ENCODE data around the gene HOXA9. TPM values are rescaled to one million over a fixed set of nuclear protein-coding genes. Genes with fewer than 3 reads are reported as not detected.

HOXA9 gene
- total RNA-seq, 1 donor, result 105 TPM

DNA sequence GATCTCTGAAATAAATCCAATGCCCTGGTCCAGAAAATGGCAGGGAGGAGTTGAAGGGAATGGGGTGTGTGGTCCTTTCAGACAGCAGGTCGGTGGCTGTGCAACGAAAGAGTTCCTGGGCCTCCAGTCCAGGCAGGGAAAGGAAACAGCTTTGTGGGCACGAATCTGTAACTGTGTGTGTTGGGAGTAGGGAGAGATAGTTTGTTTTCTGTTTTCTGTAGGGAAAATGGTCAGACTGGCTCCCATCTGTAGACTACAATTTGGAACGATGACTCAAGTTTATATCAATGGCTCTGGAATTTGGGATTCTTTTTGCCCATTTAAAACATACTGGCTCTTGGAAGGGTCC, 2.6 kb upstream of the HOXA9 start:
- no peak for DNase-seq (ENCODE audit: low read depth in 2 of 3, low spot score in 2 of 3)

DNA sequence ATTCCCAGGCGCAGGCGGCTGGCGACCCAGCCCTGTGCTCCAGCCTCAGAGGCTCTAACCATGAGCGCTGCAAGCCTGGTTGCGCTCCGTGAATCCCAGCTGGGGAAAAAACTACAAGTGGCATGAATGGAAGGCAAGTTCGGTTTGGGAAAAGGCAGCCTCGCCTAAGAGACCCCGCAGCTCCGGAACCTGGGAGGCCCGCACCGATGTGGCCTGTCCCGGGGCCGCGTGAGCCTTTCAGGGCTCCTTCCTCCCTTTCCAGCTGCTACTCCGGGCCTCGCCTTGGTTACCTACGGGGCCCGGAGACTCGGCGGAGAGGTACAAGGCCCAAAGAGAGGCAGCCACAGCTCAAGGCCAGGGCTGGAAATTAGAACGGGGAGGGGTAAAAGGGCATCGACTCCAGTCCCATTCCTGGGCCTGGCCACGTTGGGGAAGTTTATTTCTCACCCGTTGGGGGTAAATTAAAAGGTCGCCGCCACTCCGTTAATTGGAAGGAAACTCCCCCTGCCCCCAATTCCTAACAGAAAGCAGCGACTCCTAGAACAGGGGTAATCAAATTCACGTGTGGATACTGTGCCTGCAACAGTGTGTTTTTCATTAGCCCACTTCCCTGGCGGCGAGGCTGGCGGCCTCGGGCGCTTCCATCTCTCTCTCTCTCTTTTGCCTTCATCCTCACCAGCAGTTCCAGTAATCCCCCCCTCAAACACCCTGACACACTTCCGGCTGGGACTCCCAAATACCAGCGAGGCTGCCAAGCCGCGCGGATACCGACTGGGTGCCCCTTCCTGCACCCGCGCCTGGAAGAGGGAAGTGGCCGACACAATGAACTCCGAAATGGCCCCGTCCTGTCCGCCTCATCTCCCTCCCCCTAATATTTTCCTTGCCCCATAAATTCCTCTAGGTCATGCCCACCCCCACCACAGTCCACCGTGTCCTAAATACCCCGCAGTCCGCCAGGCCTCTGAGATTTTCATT, 1.5 kb upstream of the HOXA9 start:
- peak in 1 of 3 donors; percentile 43 for DNase-seq (ENCODE audit: low read depth in 2 of 3, low spot score in 2 of 3)

DNA sequence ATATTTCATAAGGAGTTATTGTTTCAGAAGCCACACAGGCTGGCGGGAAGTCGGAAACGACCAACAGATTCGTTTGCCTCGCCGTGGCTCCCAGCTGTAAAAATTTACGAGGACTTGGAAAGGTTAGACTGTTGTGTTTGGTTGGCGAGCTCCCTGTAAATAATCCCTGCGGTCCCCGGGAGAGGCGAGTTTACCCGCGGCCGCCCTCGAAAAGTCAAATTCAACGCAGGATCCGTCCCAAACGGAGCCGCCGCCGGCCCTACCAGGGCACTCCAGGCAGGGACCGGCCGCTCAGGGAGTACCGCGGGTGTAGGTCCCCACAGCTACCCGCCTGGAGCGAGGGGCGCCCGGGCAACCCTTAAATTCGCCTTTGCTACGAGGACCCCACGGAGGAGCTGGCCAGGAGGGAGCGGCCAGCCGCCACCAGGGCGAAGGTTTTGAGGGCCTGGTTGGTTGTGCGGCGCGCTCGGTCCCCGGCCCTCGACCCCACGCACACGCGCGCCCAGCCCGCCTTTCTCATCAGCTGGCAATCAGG, 726 bp upstream of the HOXA9 start:
- DNase-seq (ENCODE audit: low read depth in 2 of 3, low spot score in 2 of 3), result no peak

DNA sequence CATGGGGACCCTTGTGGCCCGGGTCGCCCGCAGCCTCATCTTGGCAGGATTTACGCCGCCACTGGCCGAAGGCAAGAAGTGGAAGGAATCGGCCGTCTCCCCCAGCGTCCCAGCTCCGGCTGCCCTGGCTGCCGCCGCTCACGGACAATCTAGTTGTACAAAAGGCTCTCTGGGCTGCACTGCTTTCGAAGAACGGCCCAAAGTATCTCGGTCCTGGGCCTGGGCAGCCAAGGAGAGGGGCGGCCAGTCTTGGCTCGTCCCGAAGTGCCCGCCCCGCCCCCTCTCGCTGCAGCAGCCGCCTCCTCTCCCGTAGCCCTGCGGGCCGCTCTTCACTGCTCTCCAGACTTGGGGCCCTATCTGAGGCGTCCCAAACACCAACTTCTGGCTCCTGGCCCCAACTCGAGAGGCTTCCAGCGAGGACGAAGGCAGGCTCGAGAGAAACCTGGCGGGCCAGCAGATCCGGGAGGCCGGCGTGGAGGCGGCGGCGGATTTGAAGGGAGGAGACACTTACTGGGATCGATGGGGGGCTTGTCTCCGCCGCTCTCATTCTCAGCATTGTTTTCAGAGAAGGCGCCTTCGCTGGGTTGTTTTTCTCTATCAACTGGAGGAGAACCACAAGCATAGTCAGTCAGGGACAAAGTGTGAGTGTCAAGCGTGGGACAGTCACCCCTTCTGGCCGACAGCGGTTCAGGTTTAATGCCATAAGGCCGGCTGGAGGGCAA, 809 bp downstream of the HOXA9 start:
- DNase-seq (ENCODE audit: low read depth in 2 of 3, low spot score in 2 of 3), result peak in 1 of 3 donors; percentile 57

DNA sequence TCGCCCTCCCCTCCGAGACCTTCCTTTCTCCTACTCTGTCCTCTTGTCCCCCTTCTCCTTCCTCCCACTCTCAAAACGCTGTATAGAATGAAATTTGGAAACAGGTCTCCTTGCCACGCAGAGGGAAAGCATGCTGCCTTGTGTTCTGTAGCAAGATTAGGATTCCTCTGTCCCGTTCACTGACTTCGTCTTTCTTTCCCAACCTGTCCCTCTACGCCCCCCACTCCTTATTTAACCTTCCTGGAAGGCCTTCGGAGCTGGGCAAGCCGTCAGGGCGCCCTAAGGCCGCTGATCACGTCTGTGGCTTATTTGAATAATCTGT, 1.3 kb downstream of the HOXA9 start:
- DNase-seq (ENCODE audit: low read depth in 2 of 3, low spot score in 2 of 3), result no peak

DNA sequence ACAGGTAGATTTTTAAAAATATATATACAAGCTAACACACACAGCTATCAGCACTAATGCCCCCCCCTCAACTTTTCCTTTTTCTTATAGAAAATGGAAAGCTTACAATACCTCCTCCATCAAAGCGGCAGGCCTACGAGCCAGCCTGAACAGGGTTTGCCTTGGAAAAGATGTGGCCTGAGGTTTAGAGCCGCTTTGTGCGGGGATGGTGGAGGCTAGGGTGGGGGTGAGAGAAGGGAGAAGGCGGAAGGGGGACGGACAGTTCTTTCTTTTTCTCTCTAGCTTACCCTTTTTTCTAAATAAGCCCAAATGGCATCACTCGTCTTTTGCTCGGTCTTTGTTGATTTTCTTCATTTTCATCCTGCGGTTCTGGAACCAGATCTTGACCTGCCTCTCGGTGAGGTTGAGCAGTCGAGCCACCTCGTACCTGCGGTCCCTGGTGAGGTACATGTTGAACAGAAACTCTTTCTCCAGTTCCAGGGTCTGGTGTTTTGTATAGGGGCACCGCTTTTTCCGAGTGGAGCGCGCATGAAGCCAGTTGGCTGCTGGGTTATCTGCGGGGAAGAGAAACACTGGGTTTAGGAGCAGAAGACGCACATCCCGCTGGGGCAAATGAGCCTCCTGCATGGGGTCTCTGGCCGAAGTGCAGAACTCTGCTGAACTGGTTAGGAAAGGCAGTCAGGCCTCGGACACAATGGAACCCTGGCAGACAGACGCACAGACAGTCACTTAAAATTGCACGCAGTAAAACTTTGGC, 1.9 kb downstream of the HOXA9 start:
- DNase-seq (ENCODE audit: low read depth in 2 of 3, low spot score in 2 of 3), result peak in 1 of 3 donors; percentile 7

DNA sequence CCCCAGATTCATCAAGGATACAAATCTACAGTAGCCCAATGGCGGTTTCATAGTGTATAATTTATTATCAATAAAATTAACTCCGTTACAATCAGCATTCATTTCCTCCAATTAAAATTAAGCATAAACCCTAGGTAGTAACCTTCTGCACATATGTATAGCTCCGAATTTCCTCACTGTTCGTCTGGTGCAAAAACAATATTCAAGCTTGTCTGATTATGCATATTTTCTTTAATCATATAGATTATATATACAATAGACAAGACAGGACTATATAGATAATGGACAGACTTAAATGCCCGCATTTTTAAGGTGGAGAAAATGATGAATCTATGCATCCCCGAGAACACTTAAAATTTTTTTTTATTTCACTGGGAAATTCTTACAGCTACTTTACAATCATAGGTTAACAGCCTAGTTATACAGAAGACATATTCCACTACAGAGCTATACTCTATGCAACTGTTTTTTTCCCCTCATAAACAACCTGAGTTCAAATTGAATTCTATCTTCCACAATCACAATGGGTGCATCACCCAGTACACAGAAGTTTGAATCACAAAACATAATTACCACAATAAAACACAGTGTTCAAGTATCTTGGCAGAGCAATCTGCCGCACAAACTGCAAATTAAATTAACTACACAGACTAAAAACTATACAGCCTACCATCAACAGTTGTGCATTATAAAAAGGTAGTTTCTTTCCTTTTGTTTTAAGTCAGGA, 2.6 kb downstream of the HOXA9 start:
- no peak for DNase-seq (ENCODE audit: low read depth in 2 of 3, low spot score in 2 of 3)

DNA sequence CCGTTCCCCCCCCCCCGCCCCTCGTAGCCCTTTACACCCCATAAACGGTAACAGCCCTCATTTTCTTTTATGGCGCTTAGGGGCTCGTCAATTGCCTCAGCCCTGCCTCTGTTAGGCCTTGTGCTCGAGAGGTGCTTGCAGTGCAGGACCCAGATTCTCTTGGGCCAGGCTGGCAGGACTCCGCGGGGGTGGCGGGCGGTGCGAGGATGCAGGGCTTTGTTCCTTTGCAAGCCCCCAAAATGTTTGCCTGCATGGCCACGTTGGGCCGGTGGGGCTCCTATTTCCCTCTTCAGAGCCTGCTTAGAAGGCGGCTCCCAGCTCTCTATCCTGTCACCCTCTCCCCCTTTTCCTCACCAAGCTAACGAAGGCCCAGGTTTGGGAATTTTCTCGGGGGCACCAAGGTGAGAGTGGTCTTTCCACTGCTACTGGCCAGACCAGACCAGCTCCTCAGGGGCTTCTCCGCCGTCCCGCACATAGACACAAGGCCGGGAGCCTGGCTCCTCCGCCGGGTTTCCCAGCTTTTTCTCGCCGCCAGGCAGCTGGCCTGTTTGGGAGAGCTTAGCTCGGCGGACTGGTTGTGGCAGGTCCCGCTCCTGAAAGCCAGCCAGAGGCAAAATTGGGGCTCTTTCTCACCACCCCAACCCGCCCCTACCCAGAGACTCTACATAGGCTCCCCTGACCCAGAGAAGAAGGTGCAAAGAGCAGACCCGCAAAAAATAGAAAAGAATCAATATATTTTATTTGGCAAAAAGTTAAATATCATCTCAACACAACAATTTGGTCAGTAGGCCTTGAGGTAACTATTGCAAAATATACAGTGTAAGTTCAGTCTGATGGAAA, 3.4 kb downstream of the HOXA9 start:
- no peak for DNase-seq (ENCODE audit: low read depth in 2 of 3, low spot score in 2 of 3)

DNA sequence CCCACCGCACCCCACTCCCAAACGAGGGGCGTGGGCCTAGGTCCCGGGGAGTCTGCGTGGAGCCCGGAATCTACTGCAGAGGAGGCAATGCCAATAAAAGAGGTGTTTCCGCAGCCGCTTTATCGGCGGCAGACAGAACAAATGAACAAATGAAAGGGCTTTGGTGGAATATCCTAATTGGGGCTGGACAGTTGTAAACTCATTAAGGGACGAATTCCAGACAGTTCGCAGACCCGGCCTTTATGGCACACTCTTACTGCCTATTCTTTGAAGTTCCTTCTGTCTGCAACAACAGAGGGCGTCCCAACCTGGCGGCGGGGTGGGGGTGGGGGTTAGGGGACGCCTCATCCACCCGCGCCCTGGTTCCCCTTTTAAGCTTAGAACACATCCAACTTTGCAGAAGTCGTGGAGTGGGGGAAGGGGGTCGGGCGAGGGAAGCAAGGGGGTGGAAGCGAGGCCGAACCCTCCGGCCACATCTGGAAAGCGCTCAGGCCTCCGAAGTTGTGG, 4.1 kb downstream of the HOXA9 start:
- peak in 2 of 3 donors; percentile 88 to 95 for DNase-seq (ENCODE audit: low read depth in 2 of 3, low spot score in 2 of 3)

DNA sequence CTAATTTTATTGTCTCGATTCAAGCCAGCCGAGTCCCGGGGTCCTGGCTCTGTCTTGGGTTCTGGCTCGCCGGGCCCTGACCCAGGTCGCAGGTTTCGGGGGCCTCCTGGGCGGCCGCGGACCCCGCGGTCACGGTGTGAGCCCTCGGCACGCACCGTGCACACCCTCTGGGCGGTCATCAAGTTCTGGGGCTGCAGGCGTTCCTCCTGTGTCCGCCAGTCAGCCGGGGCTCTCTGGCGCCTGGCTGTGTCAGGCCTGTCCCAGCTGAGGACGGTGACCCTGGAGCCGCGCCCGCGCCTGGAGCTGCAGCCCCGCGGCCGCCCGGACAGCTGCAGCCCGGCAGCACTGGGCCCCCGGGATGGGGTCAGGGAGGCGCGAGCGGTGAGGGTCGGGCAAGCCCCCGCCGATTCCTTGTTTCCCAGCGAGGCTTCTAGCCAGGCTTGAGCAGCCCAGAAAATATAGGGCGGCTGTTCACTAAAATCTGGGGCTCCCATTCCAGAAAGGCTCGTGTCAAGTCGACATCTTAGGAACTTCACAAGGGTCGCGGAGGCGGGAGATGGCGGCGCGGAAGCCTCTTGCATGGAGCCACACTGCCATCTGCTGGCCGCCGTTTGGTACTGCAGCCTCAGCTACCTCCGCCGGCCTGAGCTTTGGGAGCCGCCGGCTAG, 4.7 kb downstream of the HOXA9 start:
- DNase-seq (ENCODE audit: low read depth in 2 of 3, low spot score in 2 of 3), result peak; percentile 80 to 91 (median 89)

DNA sequence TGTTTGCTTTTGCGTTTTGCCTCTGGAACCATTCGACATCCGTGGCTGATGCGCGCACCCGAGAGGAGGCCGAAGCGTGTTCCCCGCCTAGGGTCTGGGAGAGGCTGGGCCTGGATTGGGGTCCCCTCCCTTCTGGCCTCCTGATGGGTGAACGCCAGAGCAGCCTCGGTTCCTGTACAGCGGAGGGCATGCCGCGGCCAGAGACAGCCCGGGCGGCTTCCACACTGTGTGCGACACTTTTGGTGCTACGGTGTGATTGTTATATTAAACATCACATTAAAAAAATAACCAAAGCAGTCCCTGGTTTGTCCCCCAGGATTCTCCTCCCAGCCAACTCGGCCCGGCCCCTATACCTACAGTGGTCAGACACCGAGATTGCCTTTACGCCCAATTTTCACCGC, 5.2 kb downstream of the HOXA9 start:
- DNase-seq (ENCODE audit: low read depth in 2 of 3, low spot score in 2 of 3), result no peak

DNA sequence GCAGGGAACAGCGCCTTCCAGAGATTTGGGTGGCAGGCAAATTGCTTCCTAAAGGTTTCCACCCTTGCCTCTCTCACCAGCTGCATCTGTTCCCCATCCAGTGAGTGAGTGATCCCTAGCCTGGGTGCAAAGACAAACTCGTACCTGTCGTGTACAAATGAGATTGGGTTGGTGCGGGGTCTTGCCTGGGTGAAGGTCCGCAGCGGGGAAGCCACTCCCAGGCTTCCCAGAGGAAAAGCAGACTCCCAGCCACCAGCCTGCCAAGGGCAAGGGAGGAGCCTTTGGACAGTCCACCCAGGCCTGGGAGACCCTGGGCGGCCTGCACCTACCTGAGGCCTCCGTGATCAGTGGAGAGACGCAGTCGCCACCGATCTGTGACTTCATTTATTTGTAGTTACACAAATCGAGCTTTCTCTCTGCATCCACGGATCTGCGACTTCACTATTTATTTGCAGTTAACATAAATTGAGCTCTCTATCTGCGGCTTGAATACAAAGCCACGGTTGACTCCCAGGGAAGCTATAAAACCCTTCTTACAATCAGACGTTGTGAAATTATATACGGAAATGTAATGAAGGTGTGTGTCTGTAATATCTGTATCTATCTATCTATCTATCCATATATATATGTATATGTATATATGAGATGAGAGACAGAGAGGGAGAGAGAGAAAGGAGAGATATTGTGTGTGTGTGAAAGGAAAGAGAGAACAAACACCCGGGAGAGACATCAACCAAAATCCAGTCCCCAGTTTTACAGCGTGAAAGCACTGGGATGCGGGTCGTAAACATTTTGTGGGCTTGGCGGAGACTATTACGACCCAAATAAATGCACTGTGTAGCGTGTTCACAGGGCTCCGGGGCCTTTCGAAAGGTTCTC, 5.8 kb downstream of the HOXA9 start:
- no peak for DNase-seq (ENCODE audit: low read depth in 2 of 3, low spot score in 2 of 3)

DNA sequence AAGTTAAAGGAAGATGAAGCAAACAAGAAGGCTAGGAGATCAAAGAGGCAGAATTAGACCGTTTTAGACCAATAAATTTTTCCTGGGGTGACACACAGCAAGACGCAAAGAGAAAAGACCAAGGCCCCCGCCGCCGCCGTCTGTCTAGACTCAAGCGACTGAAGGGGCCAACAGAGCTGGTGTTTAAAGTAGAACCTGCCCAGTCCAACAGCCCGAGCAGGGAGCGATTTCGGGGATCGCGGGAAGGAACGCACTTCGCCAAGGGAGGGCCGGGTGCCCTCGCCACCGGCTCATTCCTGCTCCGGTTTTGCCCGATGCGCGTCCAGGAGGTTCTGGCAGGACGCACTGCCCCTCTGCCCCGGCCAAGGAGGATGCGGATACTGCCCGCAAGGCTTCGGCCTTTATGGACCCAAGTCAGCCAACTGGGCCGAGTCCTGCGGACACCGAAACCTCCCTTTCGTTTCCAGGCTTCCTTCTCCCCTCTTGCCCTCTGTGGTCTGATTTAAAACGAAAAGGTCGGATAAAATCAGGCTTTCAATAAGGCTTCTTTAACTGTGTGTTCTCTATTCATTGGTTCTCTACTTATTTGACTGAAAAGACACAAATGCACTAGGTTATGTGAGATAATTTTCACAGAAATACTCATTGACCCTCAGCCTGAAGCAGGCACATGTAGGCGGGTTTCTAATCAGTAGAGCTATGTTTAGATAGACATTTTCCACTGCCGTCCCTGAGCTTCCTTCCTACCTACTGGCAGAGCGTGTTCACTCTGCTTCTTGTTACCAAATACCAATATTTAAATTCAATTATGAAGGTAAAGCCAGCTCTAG, 6.7 kb downstream of the HOXA9 start:
- no peak for DNase-seq (ENCODE audit: low read depth in 2 of 3, low spot score in 2 of 3)

DNA sequence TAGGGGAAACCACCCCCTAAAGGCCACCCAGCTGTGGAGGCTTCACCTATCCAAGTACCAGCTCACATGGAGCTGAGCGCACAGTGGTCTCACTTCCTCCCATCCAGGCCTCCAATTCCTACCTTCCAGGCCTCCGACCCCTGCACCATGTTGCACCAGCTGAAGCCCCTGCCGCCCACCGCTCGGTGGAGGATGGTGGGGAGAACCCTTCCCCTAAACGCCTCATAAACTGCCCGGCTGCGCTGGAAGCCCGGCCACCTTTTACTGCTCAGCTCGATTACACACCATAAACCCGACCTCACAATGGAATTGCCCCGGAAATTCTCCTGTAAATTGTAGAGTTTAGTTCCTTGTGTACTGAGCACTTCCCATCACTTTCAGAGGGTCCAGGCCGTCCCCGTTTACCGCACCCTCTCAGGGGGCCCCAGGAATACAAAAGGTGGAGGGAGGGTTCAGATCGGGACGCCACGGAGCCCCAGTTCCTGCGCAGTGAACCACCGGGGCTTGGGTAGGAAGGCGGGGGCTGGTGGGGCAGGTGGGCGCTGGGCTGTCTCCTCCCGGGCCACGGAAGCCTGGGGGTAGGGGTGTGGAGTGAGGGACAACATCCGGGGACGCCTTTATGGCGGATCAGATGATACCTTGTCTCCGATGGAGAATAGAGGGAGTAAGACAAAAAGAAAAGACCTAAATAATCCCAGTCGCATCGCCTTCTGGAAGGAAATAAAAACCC, 7.5 kb downstream of the HOXA9 start:
- DNase-seq (ENCODE audit: low read depth in 2 of 3, low spot score in 2 of 3), result no peak

DNA sequence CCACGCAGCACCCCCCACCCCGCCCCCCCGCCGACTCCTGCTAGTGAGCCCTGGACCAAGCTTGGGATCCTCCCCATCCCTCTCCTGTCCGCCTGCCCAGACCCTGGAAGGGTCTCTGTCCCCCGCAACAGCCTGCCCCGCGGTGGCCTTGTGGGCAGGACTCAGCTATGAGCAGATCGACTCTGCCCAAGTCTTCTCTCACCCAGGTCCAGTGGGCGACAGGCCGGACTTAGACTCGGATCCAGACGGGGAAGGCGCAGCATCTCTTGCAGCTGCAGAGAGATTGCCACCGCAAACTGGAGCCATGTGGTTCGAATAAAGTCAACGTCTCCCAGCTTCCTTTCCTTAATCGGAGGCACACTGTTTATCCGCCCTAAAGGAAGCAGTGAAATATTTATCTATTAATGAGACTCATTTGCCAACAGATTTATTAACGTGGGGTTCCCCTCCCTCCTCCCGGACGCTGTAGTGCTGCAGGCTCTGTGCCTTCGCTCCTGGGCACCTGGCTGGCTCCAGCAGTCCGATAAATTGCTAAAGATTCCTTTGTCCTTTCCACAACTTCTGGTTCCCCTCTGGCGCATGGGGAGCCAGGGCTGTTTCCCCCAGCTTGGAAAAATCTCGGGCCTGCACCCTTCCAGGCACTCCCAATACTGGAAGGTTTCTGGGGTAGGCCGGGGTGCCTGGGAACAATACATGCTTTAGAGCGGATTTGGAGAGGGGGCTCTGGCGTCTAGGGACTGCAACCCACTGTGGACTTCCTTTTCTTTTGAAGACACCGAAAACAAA, 8.2 kb downstream of the HOXA9 start:
- no peak for DNase-seq (ENCODE audit: low read depth in 2 of 3, low spot score in 2 of 3)
